ENCODE results near the gene VSTM2L.
A peak's percentile ranks its signal among the peaks of the same experiment; 100 is the strongest.

Gene VSTM2L

DNA sequence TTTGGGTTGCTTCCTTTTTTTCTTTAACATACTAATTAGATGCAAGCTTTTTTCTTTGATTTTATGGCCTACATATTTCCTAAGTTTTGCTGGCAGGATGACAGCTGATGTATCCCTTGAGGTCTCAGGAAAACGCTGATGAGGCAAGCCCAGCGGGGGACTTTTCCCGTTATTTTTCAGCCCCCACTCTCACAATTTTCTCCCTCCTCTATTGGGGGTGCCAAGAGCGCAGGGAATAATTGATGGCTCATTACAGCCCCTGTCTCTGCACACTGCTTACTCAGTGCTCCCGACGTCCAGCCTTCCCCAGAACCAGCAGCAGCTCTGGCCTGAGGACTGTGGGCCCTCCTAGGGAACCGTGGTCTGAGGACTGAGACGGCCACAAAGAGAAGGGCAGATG, 38.6 kb upstream of the VSTM2L start:
- no peaks in the 10 kb centered on the region for H3K27me3 ChIP-seq
- TF ChIP-seq CTCF (IDR thresholded peaks at IDR 0.05; ENCODE audit: low read depth, low read length), result no peak
- no peaks in the 10 kb centered on the region; the same call in 1 of the 2 replicates for H3K9me3 ChIP-seq
- no peak overlapping the region for H3K4me3 ChIP-seq (ENCODE audit: low read depth, low read length)
- DNase-seq, result no peak
- peaks cover 4% of the 10 kb centered on the region for H3K4me1 ChIP-seq
- H3K36me3 ChIP-seq, result peaks cover 30% of the 10 kb centered on the region

DNA sequence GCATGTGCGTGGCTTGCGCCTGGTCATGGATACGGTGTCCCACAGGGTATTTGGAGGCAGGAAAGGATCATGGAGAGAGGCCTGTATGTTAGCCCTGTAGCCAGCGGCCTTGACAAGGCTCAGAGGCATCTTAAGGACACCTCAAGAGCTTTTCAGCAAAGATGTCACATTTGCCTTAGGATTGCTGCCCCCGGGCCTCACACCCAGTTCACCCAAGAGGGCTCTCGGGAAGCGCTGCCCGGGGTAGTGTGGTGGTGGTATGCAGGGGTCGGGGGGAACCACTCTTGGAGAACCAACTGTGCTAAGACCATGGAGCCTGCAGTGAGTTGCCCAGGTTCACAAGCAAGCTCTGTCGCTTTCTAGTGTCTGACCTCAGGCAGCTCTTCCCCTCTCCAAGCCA, 36.9 kb upstream of the VSTM2L start:
- H3K9me3 ChIP-seq, result no peaks in the 10 kb centered on the region; the same call in 1 of the 2 replicates
- H3K36me3 ChIP-seq, result peaks cover 21% of the 10 kb centered on the region
- H3K27me3 ChIP-seq, result no peaks in the 10 kb centered on the region
- H3K4me3 ChIP-seq (ENCODE audit: low read depth, low read length), result no peak overlapping the region
- no peak for DNase-seq
- TF ChIP-seq CTCF (IDR thresholded peaks at IDR 0.05; ENCODE audit: low read depth, low read length), result no peak
- H3K4me1 ChIP-seq, result peaks cover 6% of the 10 kb centered on the region

GRCh38 chr20:37867289-37868195, 35.4 kb upstream of the VSTM2L start:
- Histone ChIP-seq H3K27me3 (no peaks in the 10 kb centered on the region), H3K36me3 (peaks cover 16% of the 10 kb centered on the region), H3K9me3 (no peaks in the 10 kb centered on the region; the same call in 1 of the 2 replicates), H3K4me1 (peaks cover 6% of the 10 kb centered on the region), H3K4me3 (ENCODE audit: low read depth, low read length) (no peak overlapping the region)
- no peak for DNase-seq
- TF ChIP-seq CTCF (IDR thresholded peaks at IDR 0.05; ENCODE audit: low read depth, low read length), result no peak

GRCh38 chr20:37868851-37869333, 34.0 kb upstream of the VSTM2L start:
- H3K36me3 ChIP-seq, result peaks cover 18% of the 10 kb centered on the region
- no peaks in the 10 kb centered on the region for H3K9me3 ChIP-seq
- H3K4me3 ChIP-seq (ENCODE audit: low read depth, low read length), result no peak overlapping the region
- no peak for TF ChIP-seq CTCF (IDR thresholded peaks at IDR 0.05; ENCODE audit: low read depth, low read length)
- DNase-seq, result peak; percentile 43
- H3K27me3 ChIP-seq, result no peaks in the 10 kb centered on the region
- peaks cover 6% of the 10 kb centered on the region for H3K4me1 ChIP-seq

GRCh38 chr20:37869334-37869861, 33.5 kb upstream of the VSTM2L start:
- Histone ChIP-seq H3K27me3 (no peaks in the 10 kb centered on the region), H3K4me1 (peaks cover 6% of the 10 kb centered on the region), H3K36me3 (peaks cover 18% of the 10 kb centered on the region), H3K9me3 (no peaks in the 10 kb centered on the region), H3K4me3 (ENCODE audit: low read depth, low read length) (no peak overlapping the region)
- DNase-seq, result no peak
- no peak for TF ChIP-seq CTCF (IDR thresholded peaks at IDR 0.05; ENCODE audit: low read depth, low read length)

- peaks cover 13% of the 10 kb centered on the region for H3K36me3 ChIP-seq
- peaks cover 6% of the 10 kb centered on the region for H3K4me1 ChIP-seq
- TF ChIP-seq CTCF (IDR thresholded peaks at IDR 0.05; ENCODE audit: low read depth, low read length), result no peak
- H3K9me3 ChIP-seq, result no peaks in the 10 kb centered on the region
- DNase-seq, result no peak
- H3K27me3 ChIP-seq, result no peaks in the 10 kb centered on the region
- H3K4me3 ChIP-seq (ENCODE audit: low read depth, low read length), result no peak overlapping the region
These were observed 32.6 kb upstream of the VSTM2L start for GRCh38 chr20:37870294-37870693.

All from BE2C (cell line).